ENCODE results near the gene ITGB1. TPM values are rescaled to one million over a fixed set of nuclear protein-coding genes. Genes with fewer than 3 reads are reported as not detected.
"Not testable (repeated sequence)": the region's sequence is repeated elsewhere in the genome, so short reads cannot be mapped to it uniquely, and the experiment has no call there.

Gene ITGB1
- total and polyA plus RNA-seq, 7 experiments from 2014 or later = 26.5 to 205 (median 53.5) TPM

- CTCF ChIA-PET = interaction anchor here (1.3 kb wide), 1 partner anchor 28 kb away, joined by 3 read pairs; no protein-coding TSS in a partner anchor
- ATAC-seq; H3K27me3 Mint-ChIP-seq; H3K27ac ChIP-seq (ENCODE audit: low read depth, low read length); intact Hi-C loops (cut with micrococcal nuclease); H3K4me1 ChIP-seq (ENCODE audit: control insufficient read depth in 2 of 2, insufficient read depth in 2 of 2, low read length in 2 of 2); H3K27me3 ChIP-seq (ENCODE audit: control insufficient read depth in 2 of 2, insufficient read depth in 2 of 2, low read length in 2 of 2); H3K4me1 Mint-ChIP-seq; H3K4me3 Mint-ChIP-seq; H3K9me3 ChIP-seq (ENCODE audit: control insufficient read depth in 2 of 3, low read length in 3 of 3); H3K27ac Mint-ChIP-seq; H3K4me3 ChIP-seq (ENCODE audit: low read length); DNase-seq; H3K9me3 Mint-ChIP-seq: not testable (repeated sequence)
- peaks cover 14 to 64% (median 40%) of the 10 kb centered on the region in 5 donors for H3K36me3 Mint-ChIP-seq
- POLR2A ChIA-PET = interaction anchor here (0.7 kb wide), 1 partner anchor 466 kb away, joined by 5 read pairs; no protein-coding TSS in a partner anchor
- peaks cover 3 to 14% (median 4%) of the 10 kb centered on the region in 3 experiments for H3K36me3 ChIP-seq (ENCODE audit: control insufficient read depth in 2 of 3, insufficient read depth in 3 of 3, low read length in 3 of 3)
Measured at GRCh38 chr10:32909970-32910369, 48.1 kb downstream of the ITGB1 start.

- ChIA-PET POLR2A (no interaction called here), CTCF (interaction anchor here (1.3 kb wide), 1 partner anchor 29 kb away, joined by 3 read pairs; no protein-coding TSS in a partner anchor)
- H3K27ac ChIP-seq (ENCODE audit: low read depth, low read length) = no peak overlapping the region
- no peak overlapping the region for H3K4me3 Mint-ChIP-seq
- H3K27me3 Mint-ChIP-seq = no peaks in the 10 kb centered on the region
- no peaks in the 10 kb centered on the region for H3K4me1 ChIP-seq (ENCODE audit: control insufficient read depth in 2 of 2, insufficient read depth in 2 of 2, low read length in 2 of 2)
- H3K27me3 ChIP-seq (ENCODE audit: control insufficient read depth in 2 of 2, insufficient read depth in 2 of 2, low read length in 2 of 2) = no peaks in the 10 kb centered on the region
- no peak for ATAC-seq
- DNase-seq = no peak
- intact Hi-C loops (cut with micrococcal nuclease) = no loop called here
- no peak overlapping the region for H3K4me3 ChIP-seq (ENCODE audit: low read length)
- H3K36me3 Mint-ChIP-seq = peaks cover 14 to 58% (median 35%) of the 10 kb centered on the region in 5 donors
- H3K36me3 ChIP-seq (ENCODE audit: control insufficient read depth in 2 of 3, insufficient read depth in 3 of 3, low read length in 3 of 3) = peaks cover 3 to 14% (median 4%) of the 10 kb centered on the region in 3 experiments
- H3K9me3 ChIP-seq (ENCODE audit: control insufficient read depth in 2 of 3, low read length in 3 of 3) = no peaks in the 10 kb centered on the region
- H3K27ac Mint-ChIP-seq = no peak overlapping the region
- peaks cover 0 to 3% (median 0%) of the 10 kb centered on the region in 11 donors for H3K9me3 Mint-ChIP-seq
- peaks cover 0 to 4% (median 0%) of the 10 kb centered on the region in 7 donors for H3K4me1 Mint-ChIP-seq
Measured at GRCh38 chr10:32909456-32909855, 48.6 kb downstream of the ITGB1 start.

GRCh38 chr10:32906595-32906994, 51.4 kb downstream of the ITGB1 start:
- no peaks in the 10 kb centered on the region for H3K27me3 Mint-ChIP-seq
- no peaks in the 10 kb centered on the region for H3K4me1 ChIP-seq (ENCODE audit: control insufficient read depth in 2 of 2, insufficient read depth in 2 of 2, low read length in 2 of 2)
- no peak overlapping the region for H3K27ac Mint-ChIP-seq
- no peaks in the 10 kb centered on the region for H3K9me3 Mint-ChIP-seq
- H3K27me3 ChIP-seq (ENCODE audit: control insufficient read depth in 2 of 2, insufficient read depth in 2 of 2, low read length in 2 of 2) = no peaks in the 10 kb centered on the region
- DNase-seq (no peak), ATAC-seq (no peak)
- no peak overlapping the region for H3K27ac ChIP-seq (ENCODE audit: low read depth, low read length)
- H3K36me3 ChIP-seq (ENCODE audit: control insufficient read depth in 2 of 3, insufficient read depth in 3 of 3, low read length in 3 of 3) = peaks cover 3 to 18% (median 4%) of the 10 kb centered on the region in 3 experiments
- H3K9me3 ChIP-seq (ENCODE audit: control insufficient read depth in 2 of 3, low read length in 3 of 3) = no peaks in the 10 kb centered on the region
- H3K36me3 Mint-ChIP-seq = peaks cover 4 to 47% (median 22%) of the 10 kb centered on the region in 5 donors
- H3K4me1 Mint-ChIP-seq = no peaks in the 10 kb centered on the region
- no peak overlapping the region for H3K4me3 ChIP-seq (ENCODE audit: low read length)
- CTCF ChIA-PET = no interaction called here
- no peak overlapping the region for H3K4me3 Mint-ChIP-seq
- POLR2A ChIA-PET = no interaction called here
- intact Hi-C loops (cut with micrococcal nuclease) = no loop called here

- peaks cover 4 to 42% (median 17%) of the 10 kb centered on the region in 5 donors for H3K36me3 Mint-ChIP-seq
- ChIA-PET CTCF (no interaction called here), POLR2A (no interaction called here)
- Histone ChIP-seq H3K27me3 (ENCODE audit: control insufficient read depth in 2 of 2, insufficient read depth in 2 of 2, low read length in 2 of 2) (no peaks in the 10 kb centered on the region), H3K4me3 (ENCODE audit: low read length) (no peak overlapping the region), H3K9me3 (ENCODE audit: control insufficient read depth in 2 of 3, low read length in 3 of 3) (no peaks in the 10 kb centered on the region), H3K36me3 (ENCODE audit: control insufficient read depth in 2 of 3, insufficient read depth in 3 of 3, low read length in 3 of 3) (peaks cover 3 to 18% (median 4%) of the 10 kb centered on the region in 3 experiments), H3K4me1 (ENCODE audit: control insufficient read depth in 2 of 2, insufficient read depth in 2 of 2, low read length in 2 of 2) (no peaks in the 10 kb centered on the region), H3K27ac (ENCODE audit: low read depth, low read length) (no peak overlapping the region)
- no peaks in the 10 kb centered on the region for H3K27me3 Mint-ChIP-seq
- H3K4me1 Mint-ChIP-seq = no peaks in the 10 kb centered on the region
- ATAC-seq = no peak
- H3K27ac Mint-ChIP-seq = peak overlapping the region in 1 of 9 donors; percentile 15
- intact Hi-C loops (cut with micrococcal nuclease) = no loop called here
- no peaks in the 10 kb centered on the region for H3K9me3 Mint-ChIP-seq
- no peak for DNase-seq
- no peak overlapping the region for H3K4me3 Mint-ChIP-seq
Measured at GRCh38 chr10:32905466-32905865, 52.6 kb downstream of the ITGB1 start.

DNA sequence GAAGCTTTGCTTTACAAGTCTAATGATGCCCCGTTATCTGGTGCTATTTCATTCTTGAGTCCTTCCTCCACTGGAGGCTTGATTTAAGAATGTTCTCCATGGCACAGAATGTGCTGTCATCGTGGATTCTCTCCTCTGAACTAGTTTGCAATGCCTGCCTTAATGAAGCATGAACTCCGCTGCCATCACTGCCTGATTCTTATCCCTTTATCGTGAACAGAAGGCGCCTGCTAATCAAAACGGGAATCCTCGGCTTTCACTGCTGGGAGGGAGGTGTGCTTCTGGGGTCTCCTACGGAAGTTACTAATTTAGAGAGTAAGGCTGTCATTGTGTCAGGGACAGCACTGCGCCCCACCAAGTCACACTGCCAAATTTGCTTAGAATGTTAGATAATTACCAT, 56.2 kb downstream of the ITGB1 start:
- Mint-ChIP-seq H3K27ac (no peak overlapping the region), H3K36me3 (peaks cover 0 to 35% (median 20%) of the 10 kb centered on the region in 5 donors), H3K4me1 (peaks cover 0 to 1% (median 0%) of the 10 kb centered on the region in 7 donors), H3K4me3 (no peak overlapping the region), H3K27me3 (no peaks in the 10 kb centered on the region), H3K9me3 (no peaks in the 10 kb centered on the region)
- no peak for DNase-seq
- H3K27me3 ChIP-seq (ENCODE audit: control insufficient read depth in 2 of 2, insufficient read depth in 2 of 2, low read length in 2 of 2) = no peaks in the 10 kb centered on the region
- no peak for ATAC-seq
- no peak overlapping the region for H3K4me3 ChIP-seq (ENCODE audit: low read length)
- intact Hi-C loops (cut with micrococcal nuclease) = no loop called here
- H3K4me1 ChIP-seq (ENCODE audit: control insufficient read depth in 2 of 2, insufficient read depth in 2 of 2, low read length in 2 of 2) = no peaks in the 10 kb centered on the region
- CTCF ChIA-PET = interaction anchor here (0.7 kb wide), 1 partner anchor 717 kb away, joined by 6 read pairs; no protein-coding TSS in a partner anchor
- no peak overlapping the region for H3K27ac ChIP-seq (ENCODE audit: low read depth, low read length)
- H3K36me3 ChIP-seq (ENCODE audit: control insufficient read depth in 2 of 3, insufficient read depth in 3 of 3, low read length in 3 of 3) = peaks cover 0 to 4% (median 0%) of the 10 kb centered on the region in 3 experiments
- H3K9me3 ChIP-seq (ENCODE audit: control insufficient read depth in 2 of 3, low read length in 3 of 3) = no peaks in the 10 kb centered on the region
- POLR2A ChIA-PET = interaction anchor here (0.7 kb wide), 1 partner anchor 528 kb away, joined by 3 read pairs; no protein-coding TSS in a partner anchor

- intact Hi-C loops (cut with micrococcal nuclease); H3K27me3 ChIP-seq (ENCODE audit: control insufficient read depth in 2 of 2, insufficient read depth in 2 of 2, low read length in 2 of 2); H3K27ac Mint-ChIP-seq; H3K4me1 ChIP-seq (ENCODE audit: control insufficient read depth in 2 of 2, insufficient read depth in 2 of 2, low read length in 2 of 2); H3K9me3 ChIP-seq (ENCODE audit: control insufficient read depth in 2 of 3, low read length in 3 of 3); DNase-seq; H3K4me3 Mint-ChIP-seq; H3K4me3 ChIP-seq (ENCODE audit: low read length); H3K27ac ChIP-seq (ENCODE audit: low read depth, low read length); H3K36me3 ChIP-seq (ENCODE audit: control insufficient read depth in 2 of 3, insufficient read depth in 3 of 3, low read length in 3 of 3); H3K27me3 Mint-ChIP-seq; H3K4me1 Mint-ChIP-seq; POLR2A ChIA-PET; CTCF ChIA-PET; ATAC-seq; H3K9me3 Mint-ChIP-seq: not testable (repeated sequence)
- peaks cover 5 to 28% (median 17%) of the 10 kb centered on the region in 5 donors for H3K36me3 Mint-ChIP-seq
Measured at GRCh38 chr10:32895200-32895968, 62.6 kb downstream of the ITGB1 start.

All from naive thymus-derived CD4-positive, alpha-beta T cell (primary cell).